Measurements from ENCODE around the gene RBMS1. TPM values are rescaled to one million over a fixed set of nuclear protein-coding genes. Genes with fewer than 3 reads are reported as not detected.
A peak's percentile ranks its signal among the peaks of the same experiment; 100 is the strongest.

The RBMS1 gene
- total and polyA plus RNA-seq, 2 of the 13 experiments (the other 11 are each of a cell fraction or from before 2014, with no cell fraction given) = 55.5 to 110 TPM

GRCh38 chr2:160269803-160270570, 223.6 kb downstream of the RBMS1 start (continued):
- TF ChIP-seq XRCC5 (optimal IDR thresholded peaks at IDR 0.05; ENCODE audit: low read length) (peak; percentile 63), TFDP1 (CRISPR knock-in tag; IDR thresholded peaks at IDR 0.05; ENCODE audit: borderline replicate concordance) (peak; percentile 70; the same call in 1 of the 2 replicates), ZNF713 (CRISPR knock-in tag; IDR thresholded peaks at IDR 0.05) (no peak), YEATS4 (CRISPR knock-in tag; IDR thresholded peaks at IDR 0.05; ENCODE audit: borderline replicate concordance) (peak; percentile 32; the same call in 1 of the 2 replicates), TRIM24 (CRISPR knock-in tag; IDR thresholded peaks at IDR 0.05) (no peak), ZNF350 (CRISPR knock-in tag; IDR thresholded peaks at IDR 0.05; ENCODE audit: borderline replicate concordance, low read depth) (peak; percentile 74), ZNF207 (IDR thresholded peaks at IDR 0.05; ENCODE audit: borderline replicate concordance) (no peak), ZNF572 (CRISPR knock-in tag; IDR thresholded peaks at IDR 0.05) (no peak), TOE1 (CRISPR knock-in tag; IDR thresholded peaks at IDR 0.05) (no peak), SPEN (CRISPR knock-in tag; IDR thresholded peaks at IDR 0.05; ENCODE audit: low read depth) (peak; percentile 32; the same call in 1 of the 2 replicates), NRL (CRISPR knock-in tag; IDR thresholded peaks at IDR 0.05; ENCODE audit: borderline replicate concordance) (peak; percentile 84), ZNF264 (CRISPR knock-in tag; IDR thresholded peaks at IDR 0.05) (0 out of 2 replicates have a peak, but pooled peaks have one; percentile 33), HNRNPLL (IDR thresholded peaks at IDR 0.05; ENCODE audit: low read depth, low read length, poor library complexity, severe bottlenecking) (peak; percentile 63), ZNF501 (CRISPR knock-in tag; IDR thresholded peaks at IDR 0.05) (peak; percentile 88), RXRA (CRISPR knock-in tag; IDR thresholded peaks at IDR 0.05) (peak; percentile 51), ZBTB4 (CRISPR knock-in tag; IDR thresholded peaks at IDR 0.05; ENCODE audit: borderline replicate concordance) (peak; percentile 72; the same call in 1 of the 2 replicates), NBN (conservative IDR thresholded peaks at IDR 0.05) (no peak), ESRRA (CRISPR knock-in tag; IDR thresholded peaks at IDR 0.05; ENCODE audit: low read depth) (0 out of 2 replicates have a peak, but pooled peaks have one; percentile 42), RFX5 (IDR thresholded peaks at IDR 0.05; ENCODE audit: low read depth, low read length) (0 out of 2 replicates have a peak, but pooled peaks have one; percentile 21), ZNF562 (CRISPR knock-in tag; IDR thresholded peaks at IDR 0.05; ENCODE audit: borderline replicate concordance) (no peak), ZNF256 (CRISPR knock-in tag; conservative IDR thresholded peaks at IDR 0.05) (peak; percentile 80; the same call in 1 of the 2 replicates), ZNF274 (CRISPR knock-in tag; IDR thresholded peaks at IDR 0.05) (0 out of 2 replicates have a peak, but pooled peaks have one; percentile 40)
- TF ChIP-seq, protein P1, sequence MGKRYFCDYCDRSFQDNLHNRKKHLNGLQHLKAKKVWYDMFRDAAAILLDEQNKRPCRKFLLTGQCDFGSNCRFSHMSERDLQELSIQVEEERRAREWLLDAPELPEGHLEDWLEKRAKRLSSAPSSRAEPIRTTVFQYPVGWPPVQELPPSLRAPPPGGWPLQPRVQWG (CRISPR knock-in tag; IDR thresholded peaks at IDR 0.05; ENCODE audit: borderline replicate concordance, low read depth) = no peak
- TF ChIP-seq, protein P2, sequence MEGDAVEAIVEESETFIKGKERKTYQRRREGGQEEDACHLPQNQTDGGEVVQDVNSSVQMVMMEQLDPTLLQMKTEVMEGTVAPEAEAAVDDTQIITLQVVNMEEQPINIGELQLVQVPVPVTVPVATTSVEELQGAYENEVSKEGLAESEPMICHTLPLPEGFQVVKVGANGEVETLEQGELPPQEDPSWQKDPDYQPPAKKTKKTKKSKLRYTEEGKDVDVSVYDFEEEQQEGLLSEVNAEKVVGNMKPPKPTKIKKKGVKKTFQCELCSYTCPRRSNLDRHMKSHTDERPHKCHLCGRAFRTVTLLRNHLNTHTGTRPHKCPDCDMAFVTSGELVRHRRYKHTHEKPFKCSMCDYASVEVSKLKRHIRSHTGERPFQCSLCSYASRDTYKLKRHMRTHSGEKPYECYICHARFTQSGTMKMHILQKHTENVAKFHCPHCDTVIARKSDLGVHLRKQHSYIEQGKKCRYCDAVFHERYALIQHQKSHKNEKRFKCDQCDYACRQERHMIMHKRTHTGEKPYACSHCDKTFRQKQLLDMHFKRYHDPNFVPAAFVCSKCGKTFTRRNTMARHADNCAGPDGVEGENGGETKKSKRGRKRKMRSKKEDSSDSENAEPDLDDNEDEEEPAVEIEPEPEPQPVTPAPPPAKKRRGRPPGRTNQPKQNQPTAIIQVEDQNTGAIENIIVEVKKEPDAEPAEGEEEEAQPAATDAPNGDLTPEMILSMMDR (CRISPR knock-in tag; IDR thresholded peaks at IDR 0.05) = peak; percentile 79

All from HepG2 (cell line).